Fibroblast of lung (primary cell): ENCODE results near the gene ARR3.

Experiments used
- EZH2 ChIP-seq: IDR thresholded peaks from 2 replicates; pipeline ENCODE4 v1.5.1; 2012; ENCODE audit warnings: low read length, control low read depth, mild to moderate bottlenecking; ENCODE audit errors: missing control alignments
- TF ChIP-seq, protein P1 (sequence below), 2 donors: IDR thresholded peaks in 1 of 2; conservative IDR thresholded peaks in 1 of 2; 1 replicate in 1 of 2; 2 replicates in 1 of 2; pipeline ENCODE4 v1.5.1; 2011 to 2012; ENCODE audit warnings: low read length in 2 of 2, control low read depth in 1 of 2, inconsistent platforms in 1 of 2, low read depth in 1 of 2, mild to moderate bottlenecking in 1 of 2

DNA sequence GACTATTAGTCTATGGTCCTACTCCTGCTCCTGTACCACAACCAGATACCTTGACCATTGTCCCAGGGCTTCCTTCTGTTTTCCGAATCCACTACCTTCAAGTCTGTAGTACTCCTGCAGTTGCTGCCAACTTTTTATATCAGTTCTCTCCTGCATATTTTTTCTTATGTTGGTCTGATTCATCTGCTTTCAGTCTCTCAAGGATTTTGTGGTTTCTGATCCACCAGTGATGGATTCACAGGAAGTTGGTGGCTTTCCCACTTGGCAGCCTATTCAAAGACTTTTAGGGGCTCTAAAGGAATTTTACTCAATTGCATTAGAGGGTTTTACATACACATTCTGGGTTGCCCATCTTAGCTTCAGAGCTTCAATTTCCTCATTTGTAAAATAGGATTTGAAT lies 45.4 kb downstream of the ARR3 start:
- TF ChIP-seq, protein P1, sequence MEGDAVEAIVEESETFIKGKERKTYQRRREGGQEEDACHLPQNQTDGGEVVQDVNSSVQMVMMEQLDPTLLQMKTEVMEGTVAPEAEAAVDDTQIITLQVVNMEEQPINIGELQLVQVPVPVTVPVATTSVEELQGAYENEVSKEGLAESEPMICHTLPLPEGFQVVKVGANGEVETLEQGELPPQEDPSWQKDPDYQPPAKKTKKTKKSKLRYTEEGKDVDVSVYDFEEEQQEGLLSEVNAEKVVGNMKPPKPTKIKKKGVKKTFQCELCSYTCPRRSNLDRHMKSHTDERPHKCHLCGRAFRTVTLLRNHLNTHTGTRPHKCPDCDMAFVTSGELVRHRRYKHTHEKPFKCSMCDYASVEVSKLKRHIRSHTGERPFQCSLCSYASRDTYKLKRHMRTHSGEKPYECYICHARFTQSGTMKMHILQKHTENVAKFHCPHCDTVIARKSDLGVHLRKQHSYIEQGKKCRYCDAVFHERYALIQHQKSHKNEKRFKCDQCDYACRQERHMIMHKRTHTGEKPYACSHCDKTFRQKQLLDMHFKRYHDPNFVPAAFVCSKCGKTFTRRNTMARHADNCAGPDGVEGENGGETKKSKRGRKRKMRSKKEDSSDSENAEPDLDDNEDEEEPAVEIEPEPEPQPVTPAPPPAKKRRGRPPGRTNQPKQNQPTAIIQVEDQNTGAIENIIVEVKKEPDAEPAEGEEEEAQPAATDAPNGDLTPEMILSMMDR (conservative IDR thresholded peaks at IDR 0.05 in 1 of 2, IDR thresholded peaks at IDR 0.05 in 1 of 2; ENCODE audit: low read depth in 1 of 2, low read length in 2 of 2) = no peak
- no peak for TF ChIP-seq EZH2
